NK-92 (cell line): ENCODE results near the gene PCDHGC5.

Source experiments
- DNase-seq: peaks from one replicate; lab custom pipeline; 2025; ENCODE audit not compliant: unreplicated experiment; lab: John Stamatoyannopoulos, UW

Gene PCDHGC5

DNA sequence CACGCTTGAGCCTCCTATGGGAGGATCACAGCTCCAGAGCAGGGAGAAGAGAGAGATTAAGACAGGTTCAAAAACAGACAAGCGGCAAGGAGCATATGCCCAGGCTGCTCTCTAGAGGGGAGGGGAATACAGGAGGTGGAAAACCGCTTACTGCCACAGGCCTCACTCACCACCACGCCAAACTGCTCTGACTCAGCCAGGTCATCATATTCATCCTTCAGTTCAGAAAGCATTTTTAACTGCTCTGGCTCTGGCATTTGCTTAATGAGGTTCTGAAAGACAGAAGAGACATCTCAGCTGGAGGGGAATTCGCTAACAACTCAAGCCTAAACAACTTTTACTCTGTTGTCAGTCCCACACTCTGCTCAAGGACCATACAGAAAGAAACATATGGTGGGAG is 40.1 kb downstream of the PCDHGC5 start:
- no peak for DNase-seq

GRCh38 chr5:141529873-141530272 is 41.0 kb downstream of the PCDHGC5 start:
- DNase-seq: no peak

DNA sequence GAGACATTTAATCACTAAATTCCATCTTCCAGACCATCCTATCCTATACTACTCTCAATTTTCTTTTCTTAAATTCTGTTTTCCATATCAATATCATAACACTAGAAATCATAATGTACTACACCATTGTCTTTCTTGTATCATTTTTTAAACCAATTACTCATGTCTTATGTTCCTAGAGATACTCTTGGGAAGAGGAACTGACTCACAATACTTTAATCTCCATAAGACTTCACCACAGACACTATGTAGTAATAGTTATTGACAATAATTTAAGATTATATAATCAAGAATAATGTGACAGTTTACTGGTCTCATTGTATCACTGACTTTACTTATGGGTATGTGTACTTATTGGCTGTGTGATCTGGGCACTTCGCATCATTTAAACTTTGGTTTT is 43.8 kb downstream of the PCDHGC5 start:
- no peak for DNase-seq

DNA sequence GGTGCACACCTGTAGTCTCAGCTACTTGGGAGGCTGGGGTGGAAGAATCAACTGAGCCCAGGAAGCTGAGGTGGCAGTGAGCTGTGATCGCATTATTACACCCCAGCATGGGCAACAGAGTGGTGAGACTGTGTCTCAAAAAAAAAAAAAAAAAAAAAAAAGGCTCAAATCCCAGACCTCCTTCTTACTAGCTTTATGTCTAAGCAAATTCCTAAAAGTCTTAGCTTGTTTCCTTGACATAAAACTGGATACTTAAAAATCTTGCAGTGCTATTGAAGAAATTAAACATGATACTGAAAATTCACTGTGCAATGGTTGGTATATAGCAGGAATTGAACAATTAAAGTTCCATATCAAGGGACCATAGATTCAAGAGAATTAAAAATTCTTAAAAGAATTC is 45.0 kb downstream of the PCDHGC5 start:
- no peak for DNase-seq

GRCh38 chr5:141534492-141535213 is 45.8 kb downstream of the PCDHGC5 start:
- DNase-seq: no peak
